GM12878 (cell line): ENCODE data around the gene CATSPERZ. TPM values are rescaled to one million over a fixed set of nuclear protein-coding genes. Genes with fewer than 3 reads are reported as not detected.

Experiments used
- ATAC-seq: fragments of 200-7000 bp; cut with Tn5 transposase; 3 replicates; pipeline ENCODE4 v1.9.1; 2020; ENCODE audit warnings: mild to moderate bottlenecking, moderate library complexity
- BruUV-seq: library from RNA; stranded (reverse); fragments of 400-500 nt; replicated peaks from 2 replicates; lab custom pipeline; 2021; lab: Mats Ljungman, UMichigan
- CTCF ChIA-PET: fragments of 300-600 bp; sonication (Branson Sonifier 250); formaldehyde crosslinking; extraction: SDS; loops from one replicate; lab custom pipeline; 2021; ENCODE audit warnings: inconsistent platforms; lab: Yijun Ruan, JAX
- POLR2A ChIA-PET: fragments of 350-600 bp; formaldehyde crosslinking; extraction: SDS; loops from one replicate; lab custom pipeline; 2021; ENCODE audit warnings: inconsistent platforms; lab: Charles Lee
- RAD21 ChIA-PET: fragments of 300-600 bp; sonication (Branson Sonifier 250); formaldehyde crosslinking; loops from one replicate; lab custom pipeline; 2023; ENCODE audit warnings: antibody characterized with exemption; ENCODE audit not compliant: unreplicated experiment; lab: Charles Lee
- SMC1A ChIA-PET: fragments of 300-600 bp; sonication (Branson Sonifier 250); formaldehyde crosslinking; loops from one replicate; lab custom pipeline; 2023; ENCODE audit not compliant: unreplicated experiment, uncharacterized antibody; lab: Charles Lee
- DNase-seq: peaks from one replicate; pipeline ENCODE4 v3.0.0-alpha.2; 2011; ENCODE audit warnings: low read depth, low spot score
- FAIRE-seq: peaks from 3 replicates; lab custom pipeline; 2011; peaks lifted over from hg19 to GRCh38; lab: Jason Lieb, UNC
- H2AFZ ChIP-seq: 2 replicates; pipeline ENCODE4 v1.6.0; 2011; ENCODE audit warnings: low read depth, low read length, control low read depth; ENCODE audit not compliant: control insufficient read depth
- H3K27ac ChIP-seq: 2 replicates; pipeline ENCODE4 v1.5.1; 2011; ENCODE audit warnings: control low read depth; ENCODE audit not compliant: control insufficient read depth, insufficient read depth
- H3K27me3 ChIP-seq, 2 experiments: replicated peaks in 1 of 2; 2 replicates each; pipeline versions ENCODE4 v1.6.0 to v1.6.1; 2011; ENCODE audit warnings: low read length in 1 of 2; ENCODE audit not compliant: control insufficient read depth in 2 of 2, insufficient read depth in 2 of 2
- H3K36me3 ChIP-seq, 2 experiments: 2 replicates each; pipeline ENCODE4 v1.5.1; 2011; ENCODE audit warnings: low read length in 1 of 2; ENCODE audit not compliant: control insufficient read depth in 2 of 2, insufficient read depth in 2 of 2
- H3K4me1 ChIP-seq: 2 replicates; pipeline ENCODE4 v1.6.1; 2011; ENCODE audit warnings: mild to moderate bottlenecking, low read length, moderate library complexity, mixed read lengths; ENCODE audit not compliant: control insufficient read depth, insufficient read depth
- H3K4me2 ChIP-seq: 2 replicates; pipeline ENCODE4 v1.6.0; 2011; ENCODE audit warnings: control low read depth; ENCODE audit not compliant: control insufficient read depth, insufficient read depth
- H3K4me3 ChIP-seq: fragments of 200-600 bp; sonication (generic); 2 replicates; pipeline ENCODE4 v1.5.1; 2016
- H3K79me2 ChIP-seq: 2 replicates; pipeline ENCODE4 v1.6.0; 2011; ENCODE audit warnings: low read length; ENCODE audit not compliant: control insufficient read depth, insufficient read depth
- H3K9ac ChIP-seq: 2 replicates; pipeline ENCODE4 v1.8.0; 2011; ENCODE audit warnings: low read length, control low read depth, mixed read lengths; ENCODE audit not compliant: control insufficient read depth, insufficient read depth
- H3K9me3 ChIP-seq: replicated peaks from 3 replicates; pipeline ENCODE4 v1.5.1; 2011; ENCODE audit warnings: mild to moderate bottlenecking, low read length; ENCODE audit not compliant: control insufficient read depth, insufficient read depth
- H4K20me1 ChIP-seq: 2 replicates; pipeline ENCODE4 v1.6.0; 2011; ENCODE audit not compliant: control insufficient read depth, insufficient read depth
- BRCA1 ChIP-seq: IDR thresholded peaks from 2 replicates; pipeline ENCODE4 v1.6.1; 2011; ENCODE audit warnings: low read depth, low read length, improper control_type of control experiment
- EED ChIP-seq: sonication (generic); IDR thresholded peaks from 2 replicates; pipeline ENCODE4 v1.6.1; 2016; ENCODE audit warnings: antibody characterized with exemption, low read depth
- EGR1 ChIP-seq, 2 experiments: IDR thresholded peaks; 1 replicate in 1 of 2; 2 replicates in 1 of 2; pipeline ENCODE4 v1.6.1; 2011 to 2012; ENCODE audit warnings: low read depth in 2 of 2, low read length in 2 of 2, borderline replicate concordance in 1 of 2, mild to moderate bottlenecking in 1 of 2, moderate library complexity in 1 of 2
- RELA ChIP-seq: fragments of 450-650 bp; IDR thresholded peaks from 2 replicates; pipeline ENCODE4 v1.8.0; 2014; ENCODE audit warnings: borderline replicate concordance; ENCODE audit not compliant: partially characterized antibody
- SKIL ChIP-seq: fragments of 450-650 bp; IDR thresholded peaks from 2 replicates; pipeline ENCODE4 v1.6.1; 2017; ENCODE audit warnings: mild to moderate bottlenecking, low read depth, inconsistent platforms; ENCODE audit not compliant: poor library complexity, severe bottlenecking
- SMAD5 ChIP-seq: IDR thresholded peaks from 2 replicates; pipeline ENCODE4 v1.6.1; 2016; ENCODE audit warnings: antibody characterized with exemption, low read depth
- STAT1 ChIP-seq: fragments of 450-650 bp; conservative IDR thresholded peaks from 2 replicates; pipeline ENCODE4 v1.6.1; 2014; ENCODE audit warnings: antibody characterized with exemption, mild to moderate bottlenecking
- TBL1XR1 ChIP-seq: IDR thresholded peaks from 2 replicates; pipeline ENCODE4 v1.6.1; 2012; ENCODE audit warnings: low read depth, low read length, improper control_type of control experiment
- ZNF687 ChIP-seq: fragments of 450-650 bp; IDR thresholded peaks from 2 replicates; pipeline ENCODE4 v1.6.1; 2017; ENCODE audit warnings: mild to moderate bottlenecking, moderate library complexity
- WGBS: methylation state at CpG from one replicate; pipeline ENCODE4 v1.1.6; 2016; ENCODE audit warnings: low lambda C conversion rate; ENCODE audit not compliant: insufficient replicate concordance, insufficient coverage; ENCODE audit errors: missing lambda C conversion rate; 5-methylcytosine and 5-hydroxymethylcytosine counted together
- in situ Hi-C: fragments of 300-500 bp; cut with MboI; formaldehyde crosslinking; loops from 9 replicates; pipeline ENCODE4 v1.14.3; 2018; ENCODE audit warnings: mixed read lengths
- intact Hi-C: fragments of 100-400 bp; cut with micrococcal nuclease; formaldehyde crosslinking; loops from one replicate; pipeline ENCODE4 v1.14.2; 2022; ENCODE audit not compliant: unreplicated experiment
- polyA plus RNA-seq, 11 experiments: library from polyadenylated mRNA; depleted of rRNA in 4 of 11; unstranded in 6 of 11; stranded (reverse) in 5 of 11; fragments of >200 nt; fragmentation: Nextera tagmentation in 4 of 11; fragmentation: Illumina TruSeq in 1 of 11; extraction: Ambion mirVana in 4 of 11; extraction: Trizol in 1 of 11; gene quantifications; 1 replicate in 1 of 11; 2 replicates in 10 of 11; pipeline versions ENCODE4 v1.2.1 to v1.2.3, GENCODE V29; 2011 to 2016; ENCODE audit warnings: inconsistent platforms in 2 of 11, missing spikeins in 2 of 11, low read depth in 1 of 11
- total RNA-seq, 4 experiments: library from RNA; depleted of rRNA in 3 of 4; stranded (reverse); fragments of >200 nt in 3 of 4; fragmentation: Illumina TruSeq in 1 of 4; extraction: Trizol in 1 of 4; gene quantifications; 2 replicates each; pipeline versions ENCODE4 v1.2.1 to v1.2.3, GENCODE V29; 2013 to 2021

The CATSPERZ gene
- total and polyA plus RNA-seq, 10 of the 15 experiments (the other 5 are each of a cell fraction or from before 2014, with no cell fraction given): 0.12 to 0.31 TPM; not detected in 8

- Histone ChIP-seq H3K79me2 (peaks cover 10% of the 10 kb centered on the region), H3K36me3 (peaks cover 0 to 3% of the 10 kb centered on the region in 2 experiments; a peak in 1 of 4 replicates), H3K4me3 (no peak overlapping the region), H3K4me1 (0 out of 2 replicates have a peak, but pooled peaks cover 2% of the 10 kb centered on the region), H3K27me3 (no peaks in the 10 kb centered on the region), H3K9me3 (no peaks in the 10 kb centered on the region), H3K9ac (no peak overlapping the region), H2AFZ (no peak overlapping the region), H3K4me2 (no peak overlapping the region), H3K27ac (no peak overlapping the region), H4K20me1 (no peaks in the 10 kb centered on the region; the same call in 1 of the 2 replicates)
- BruUV-seq: no TSS peak
- SMC1A ChIA-PET: interaction anchor here (1.3 kb wide), 1 partner anchor 42 kb away, joined by 3 read pairs; the partner anchor contains the start of genes PRDX5 and TRMT112
- in situ Hi-C loops: no loop called here
- ATAC-seq (no peak), FAIRE-seq (no peak), DNase-seq (no peak)
- TF ChIP-seq BRCA1 (no peak), ZNF687 (no peak), EED (no peak), RELA (no peak), STAT1 (no peak), TBL1XR1 (no peak), EGR1 (IDR thresholded peaks at IDR 0.05; ENCODE audit: borderline replicate concordance in 1 of 2, low read depth in 2 of 2, low read length in 2 of 2) (no peak), SMAD5 (no peak), SKIL (no peak)
- RAD21 ChIA-PET: no interaction called here
- intact Hi-C loops: no loop called here
- CTCF ChIA-PET: interaction anchor here (2.0 to 3.5 kb wide), 2 partner anchors 25 to 29 kb away, joined by 8 to 10 read pairs; no protein-coding TSS in a partner anchor
- 87% methylated on average over 2 of the region's 2 CpGs for WGBS
- POLR2A ChIA-PET: interaction anchor here (0.8 kb wide), 1 partner anchor 35 kb away, joined by 3 read pairs; the partner anchor contains the start of gene FKBP2
Observed at GRCh38 chr11:64275841-64276240, 24.3 kb upstream of the CATSPERZ start.
